ENCODE results near the gene ZNF665. TPM values are rescaled to one million over a fixed set of nuclear protein-coding genes. Genes with fewer than 3 reads are reported as not detected.
"Not testable (repeated sequence)": the region's sequence is repeated elsewhere in the genome, so short reads cannot be mapped to it uniquely, and the experiment has no call there.

Gene ZNF665
- polyA plus RNA-seq, 2 of the 4 experiments (the other 2 are of a cell fraction): not detected

- ATAC-seq; H3K4me1 ChIP-seq; FAIRE-seq; POLR2A ChIA-PET; H3K27ac ChIP-seq; H3K4me3 ChIP-seq; H3K4me2 ChIP-seq; DNase-seq (ENCODE audit: low read depth in 1 of 2, low spot score in 1 of 2); CTCF ChIA-PET: not testable (repeated sequence)
- 9% methylated on average over 7 of the region's 15 CpGs for WGBS (ENCODE audit: missing lambda C conversion rate)
- peaks cover 40% of the 10 kb centered on the region for H3K9me3 ChIP-seq
Observed at GRCh38 chr19:53126733-53127526, 66.2 kb downstream of the ZNF665 start.

GRCh38 chr19:53123400-53123799 lies 69.8 kb downstream of the ZNF665 start:
- ATAC-seq (no peak), FAIRE-seq (no peak), DNase-seq (ENCODE audit: low read depth in 1 of 2, low spot score in 1 of 2) (no peak)
- no peak overlapping the region for H3K27ac ChIP-seq
- WGBS (ENCODE audit: missing lambda C conversion rate): under 1% methylated on average over 7 of the region's 7 CpGs
- no peak overlapping the region for H3K4me3 ChIP-seq
- no peaks in the 10 kb centered on the region for H3K4me1 ChIP-seq
- ChIA-PET CTCF (interaction anchor here (0.7 kb wide), 1 partner anchor 119 kb away, joined by 4 read pairs; no protein-coding TSS in a partner anchor), POLR2A (no interaction called here)
- no peak overlapping the region for H3K4me2 ChIP-seq
- H3K9me3 ChIP-seq: peaks cover 49% of the 10 kb centered on the region
- TF ChIP-seq KDM1A (IDR thresholded peaks at IDR 0.05; ENCODE audit: low read depth): no peak
- TF ChIP-seq FOSB (CRISPR knock-in tag; IDR thresholded peaks at IDR 0.05): no peak
- TF ChIP-seq CTCF (IDR thresholded peaks at IDR 0.05): no peak
- TF ChIP-seq CEBPB (IDR thresholded peaks at IDR 0.05): no peak
- no peak for TF ChIP-seq JUN (IDR thresholded peaks at IDR 0.05)
- TF ChIP-seq HOXB5 (CRISPR knock-in tag; IDR thresholded peaks at IDR 0.05): no peak
- no peak for TF ChIP-seq ELK1 (IDR thresholded peaks at IDR 0.05; ENCODE audit: low read depth, low read length)
- TF ChIP-seq EHMT2 (IDR thresholded peaks at IDR 0.05; ENCODE audit: low read depth): no peak
- no peak for TF ChIP-seq RAD21 (conservative IDR thresholded peaks at IDR 0.05 in 1 of 2, IDR thresholded peaks at IDR 0.05 in 1 of 2)
- no peak for TF ChIP-seq RFX5 (IDR thresholded peaks at IDR 0.05)
- TF ChIP-seq HOXA7 (CRISPR knock-in tag; IDR thresholded peaks at IDR 0.05): no peak
- TF ChIP-seq BCL3 (IDR thresholded peaks at IDR 0.05): no peak
- TF ChIP-seq HOXB13 (CRISPR knock-in tag; IDR thresholded peaks at IDR 0.05; ENCODE audit: low read depth): no peak
- no peak for TF ChIP-seq TP53 (CRISPR knock-in tag; IDR thresholded peaks at IDR 0.05)

Other genes with a start within 250 kb of the ZNF665 start
- 0.09 and 0.16 TPM in 2 replicates for gene ZNF816, start 230.5 kb downstream of the ZNF665 start, polyA plus RNA-seq (2011; rRNA removed)
- gene ZNF816, start 230.5 kb downstream of the ZNF665 start, polyA plus RNA-seq (2017; fragmentation: RNase III; extraction: RNeasy Plus Mini Kit Qiagen cat#74134 plus additional on column Dnase treatment): 0.05 to 0.22 TPM (median 0.07 TPM) in 3 replicates
- gene ERVV-1, start 179.4 kb downstream of the ZNF665 start, polyA plus RNA-seq (2011; rRNA removed): not detected in 2 replicates
- gene ERVV-1, start 179.4 kb downstream of the ZNF665 start, polyA plus RNA-seq (2017; fragmentation: RNase III; extraction: RNeasy Plus Mini Kit Qiagen cat#74134 plus additional on column Dnase treatment): not detected in 3 replicates
- not detected in 2 replicates for gene ERVV-2, start 148.6 kb downstream of the ZNF665 start, polyA plus RNA-seq (2011; rRNA removed)
- not detected in 3 replicates for gene ERVV-2, start 148.6 kb downstream of the ZNF665 start, polyA plus RNA-seq (2017; fragmentation: RNase III; extraction: RNeasy Plus Mini Kit Qiagen cat#74134 plus additional on column Dnase treatment)
- 15.4 and 16.6 TPM in 2 replicates for gene ZNF160, start 89.9 kb downstream of the ZNF665 start, polyA plus RNA-seq (2011; rRNA removed)
- gene ZNF160, start 89.9 kb downstream of the ZNF665 start, polyA plus RNA-seq (2017; fragmentation: RNase III; extraction: RNeasy Plus Mini Kit Qiagen cat#74134 plus additional on column Dnase treatment): 8.8 to 9.6 TPM (median 9.1 TPM) in 3 replicates
- gene ZNF415, start 60.4 kb downstream of the ZNF665 start, polyA plus RNA-seq (2011; rRNA removed): not detected in 2 replicates
- gene ZNF415, start 60.4 kb downstream of the ZNF665 start, polyA plus RNA-seq (2017; fragmentation: RNase III; extraction: RNeasy Plus Mini Kit Qiagen cat#74134 plus additional on column Dnase treatment): not detected in 3 replicates
- not detected in 2 replicates for gene ZNF347, start 34.3 kb downstream of the ZNF665 start, polyA plus RNA-seq (2011; rRNA removed)
- not detected in 3 replicates for gene ZNF347, start 34.3 kb downstream of the ZNF665 start, polyA plus RNA-seq (2017; fragmentation: RNase III; extraction: RNeasy Plus Mini Kit Qiagen cat#74134 plus additional on column Dnase treatment)
- not detected in 2 replicates for gene ZNF677, start 61.5 kb upstream of the ZNF665 start, polyA plus RNA-seq (2011; rRNA removed)
- not detected in 3 replicates for gene ZNF677, start 61.5 kb upstream of the ZNF665 start, polyA plus RNA-seq (2017; fragmentation: RNase III; extraction: RNeasy Plus Mini Kit Qiagen cat#74134 plus additional on column Dnase treatment)
- not detected in 2 replicates for gene VN1R2, start 64.9 kb upstream of the ZNF665 start, polyA plus RNA-seq (2011; rRNA removed)
- gene VN1R2, start 64.9 kb upstream of the ZNF665 start, polyA plus RNA-seq (2017; fragmentation: RNase III; extraction: RNeasy Plus Mini Kit Qiagen cat#74134 plus additional on column Dnase treatment): not detected in 3 replicates
- gene VN1R4, start 74.4 kb upstream of the ZNF665 start, polyA plus RNA-seq (2011; rRNA removed): not detected in 2 replicates
- not detected in 3 replicates for gene VN1R4, start 74.4 kb upstream of the ZNF665 start, polyA plus RNA-seq (2017; fragmentation: RNase III; extraction: RNeasy Plus Mini Kit Qiagen cat#74134 plus additional on column Dnase treatment)
- 8.3 and 8.4 TPM in 2 replicates for gene ZNF845, start 140.4 kb upstream of the ZNF665 start, polyA plus RNA-seq (2011; rRNA removed)
- gene ZNF845, start 140.4 kb upstream of the ZNF665 start, polyA plus RNA-seq (2017; fragmentation: RNase III; extraction: RNeasy Plus Mini Kit Qiagen cat#74134 plus additional on column Dnase treatment): 3.3 to 3.7 TPM (median 3.5 TPM) in 3 replicates
- 1.00 and 1.3 TPM in 2 replicates for gene ZNF525, start 172.3 kb upstream of the ZNF665 start, polyA plus RNA-seq (2011; rRNA removed)
- gene ZNF525, start 172.3 kb upstream of the ZNF665 start, polyA plus RNA-seq (2017; fragmentation: RNase III; extraction: RNeasy Plus Mini Kit Qiagen cat#74134 plus additional on column Dnase treatment): 0.12 to 0.46 TPM (median 0.41 TPM) in 3 replicates
- 8.3 and 9.0 TPM in 2 replicates for gene ZNF765, start 201.8 kb upstream of the ZNF665 start, polyA plus RNA-seq (2011; rRNA removed)
- gene ZNF765, start 201.8 kb upstream of the ZNF665 start, polyA plus RNA-seq (2017; fragmentation: RNase III; extraction: RNeasy Plus Mini Kit Qiagen cat#74134 plus additional on column Dnase treatment): 4.4 to 5.1 TPM (median 4.8 TPM) in 3 replicates
- 18.7 and 21.4 TPM in 2 replicates for gene ZNF761, start 238.6 kb upstream of the ZNF665 start, polyA plus RNA-seq (2011; rRNA removed)
- gene ZNF761, start 238.6 kb upstream of the ZNF665 start, polyA plus RNA-seq (2017; fragmentation: RNase III; extraction: RNeasy Plus Mini Kit Qiagen cat#74134 plus additional on column Dnase treatment): 6.6 to 7.9 TPM (median 7.4 TPM) in 3 replicates

Data from A549 (cell line).